Stimulated activated CD8-positive, alpha-beta memory T cell treated with anti-CD3 and anti-CD28 coated beads, Interleukin-15, amount 100 ng/mL, for 4 hours (primary cell): Measurements from ENCODE around the gene ZC3H7A.
A peak's percentile ranks its signal among the peaks of the same experiment; 100 is the strongest.

Experiments
- DNase-seq, 2 donors: peaks; one replicate each; pipeline ENCODE4 v3.0.0-alpha.2; 2020; ENCODE audit warnings: low read depth in 2 of 2

ZC3H7A gene

DNA sequence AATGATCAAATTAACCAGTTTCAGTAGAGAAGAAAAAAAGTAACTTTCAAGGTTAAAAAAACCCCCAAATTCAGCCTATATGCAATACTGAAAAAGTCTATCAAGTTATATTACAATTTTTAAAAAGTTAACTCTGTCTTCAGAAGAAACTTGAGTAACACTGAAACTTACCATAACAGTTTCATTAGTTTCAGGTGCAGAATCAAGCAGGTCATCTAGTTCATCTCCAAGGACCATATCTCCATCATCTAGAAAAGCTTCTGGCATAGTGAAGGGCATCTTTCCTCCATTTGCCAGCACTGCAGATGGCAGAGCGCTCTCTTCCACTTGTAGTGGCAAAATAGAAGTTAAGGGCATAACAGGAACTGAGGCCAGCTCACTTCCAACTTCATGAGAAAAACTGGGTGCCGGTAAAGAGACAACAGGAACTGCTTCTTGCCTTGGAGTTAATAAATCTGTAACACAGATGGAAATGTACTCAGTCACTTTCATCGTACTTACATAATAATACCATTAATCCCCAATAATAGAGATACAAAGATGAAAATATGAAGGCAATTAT is 22.9 kb downstream of the ZC3H7A start:
- no peak for DNase-seq

DNA sequence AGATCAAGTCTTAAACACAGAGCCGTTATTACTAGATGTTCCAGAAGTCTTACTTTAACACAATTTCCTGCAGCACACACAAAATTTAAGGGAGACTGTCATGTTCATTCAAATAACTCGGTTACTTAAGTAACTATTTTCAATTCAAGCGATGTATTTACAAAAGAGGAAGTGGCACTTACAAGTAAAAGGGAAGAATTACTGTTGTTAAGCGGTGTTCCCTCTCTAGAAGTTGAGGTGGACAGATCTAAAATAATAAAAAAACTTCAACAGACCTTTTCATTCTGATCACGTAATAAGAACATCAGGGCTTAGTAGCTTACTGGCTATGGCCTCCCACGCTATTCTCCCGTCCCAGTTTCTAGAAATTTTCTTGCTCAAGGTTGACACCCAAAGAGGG is 28.2 kb downstream of the ZC3H7A start:
- no peak for DNase-seq

DNA sequence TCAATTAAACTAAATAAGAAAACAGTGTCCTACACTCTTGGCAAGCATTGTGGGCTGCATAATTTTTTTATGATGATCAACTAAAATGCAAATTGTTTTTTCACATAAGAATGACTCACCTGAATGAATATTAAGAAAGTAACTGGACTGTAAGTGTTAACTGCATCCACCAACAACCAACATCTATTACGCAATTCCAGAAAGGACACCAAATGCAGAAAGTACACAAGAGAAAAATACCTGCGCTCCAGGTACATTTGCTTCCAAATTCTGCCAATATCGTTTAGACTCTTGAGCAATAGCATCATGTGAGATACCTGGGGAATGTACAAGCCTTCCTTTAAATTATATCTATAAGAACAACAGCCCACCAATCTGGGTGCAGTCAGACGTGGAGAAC is 34.6 kb downstream of the ZC3H7A start:
- DNase-seq, result no peak

DNA sequence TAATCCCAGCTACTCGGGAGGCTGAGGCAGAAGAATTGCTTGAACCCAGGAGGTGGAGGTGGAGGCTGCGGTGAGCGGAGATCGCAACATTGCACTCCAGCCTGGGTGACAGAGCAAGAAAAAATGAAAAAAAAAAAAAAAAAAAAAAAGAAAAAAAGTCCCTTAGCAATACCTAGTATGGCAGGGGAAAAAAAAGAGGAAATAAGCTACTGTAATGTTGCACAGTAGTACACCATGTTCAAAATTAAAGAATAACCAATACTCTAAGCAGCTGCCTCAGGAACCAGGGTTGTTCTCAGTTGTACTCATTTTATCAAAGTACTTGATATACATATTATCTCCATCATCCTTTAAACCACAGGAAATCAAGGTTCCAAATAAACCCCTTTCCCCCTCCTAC is 37.1 kb downstream of the ZC3H7A start:
- DNase-seq, result no peak

DNA sequence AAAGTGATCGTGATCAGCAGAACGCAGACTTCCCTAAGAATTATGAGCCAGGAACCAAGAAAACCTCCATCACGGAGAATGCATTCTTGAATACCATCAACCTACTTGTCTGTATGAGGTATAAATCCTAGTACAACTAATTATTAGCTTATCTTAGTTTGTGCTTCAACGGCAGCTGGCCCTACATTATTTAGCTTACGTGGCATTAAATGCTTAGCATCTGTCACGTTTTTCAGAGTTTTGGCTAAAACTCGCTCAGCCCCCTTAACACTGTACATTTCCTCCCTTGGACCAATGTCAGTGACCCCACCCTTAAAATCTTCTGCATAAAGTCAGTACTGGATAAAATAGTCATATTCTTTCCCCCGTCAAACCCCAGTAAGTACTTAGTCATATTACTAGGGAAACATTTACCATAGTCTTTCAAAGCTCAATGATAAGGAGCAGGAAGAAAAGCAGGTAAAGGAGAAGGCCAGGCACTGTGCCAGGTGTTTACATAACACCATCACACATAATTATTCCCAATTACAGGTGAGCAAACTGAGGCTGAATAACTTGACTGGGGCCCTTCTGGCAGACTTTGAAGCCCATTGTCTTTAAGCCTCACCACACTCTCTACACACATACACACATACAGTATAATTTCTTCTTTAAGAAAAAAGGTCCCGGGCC is 37.8 kb downstream of the ZC3H7A start:
- no peak for DNase-seq

DNA sequence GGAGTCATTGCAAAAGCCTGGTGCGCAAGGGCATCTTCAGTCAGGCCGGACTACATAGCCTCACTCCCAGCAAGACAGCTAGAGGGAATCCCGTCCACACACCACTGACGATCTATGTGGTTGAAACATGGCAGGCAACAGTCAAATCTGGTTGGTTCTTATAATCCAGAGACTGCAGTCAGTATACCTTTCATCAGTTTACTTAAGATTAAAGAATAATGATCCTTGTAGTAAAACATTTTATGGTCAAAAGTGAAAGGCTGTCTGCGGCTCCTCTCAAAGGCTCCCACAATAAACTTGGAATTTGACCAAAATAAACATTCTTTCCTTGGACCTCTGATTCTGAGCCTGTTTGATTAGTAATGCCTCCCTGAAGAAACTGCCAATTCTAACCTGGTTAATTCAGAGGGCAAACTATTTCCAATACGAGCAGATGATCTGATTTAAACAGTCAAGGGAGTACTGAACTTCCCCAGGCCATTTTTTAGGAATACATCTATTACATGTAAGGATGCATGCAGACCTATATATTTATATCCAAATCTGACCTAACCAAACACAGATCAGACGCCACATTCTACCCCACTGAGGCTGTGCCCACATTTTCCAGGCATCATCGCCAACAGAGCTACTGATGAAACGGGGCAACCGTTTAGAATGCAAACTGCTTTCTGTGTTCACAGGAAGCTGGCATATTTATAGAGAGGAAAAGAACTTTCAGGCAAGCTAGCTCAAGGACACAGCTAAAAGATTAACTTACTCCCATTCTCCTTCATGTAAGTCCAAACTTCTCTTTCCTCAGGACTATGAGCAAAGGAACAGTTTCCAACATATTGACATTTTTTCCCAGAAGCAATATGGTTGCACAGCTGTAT is 39.1 kb downstream of the ZC3H7A start:
- DNase-seq, result no peak

DNA sequence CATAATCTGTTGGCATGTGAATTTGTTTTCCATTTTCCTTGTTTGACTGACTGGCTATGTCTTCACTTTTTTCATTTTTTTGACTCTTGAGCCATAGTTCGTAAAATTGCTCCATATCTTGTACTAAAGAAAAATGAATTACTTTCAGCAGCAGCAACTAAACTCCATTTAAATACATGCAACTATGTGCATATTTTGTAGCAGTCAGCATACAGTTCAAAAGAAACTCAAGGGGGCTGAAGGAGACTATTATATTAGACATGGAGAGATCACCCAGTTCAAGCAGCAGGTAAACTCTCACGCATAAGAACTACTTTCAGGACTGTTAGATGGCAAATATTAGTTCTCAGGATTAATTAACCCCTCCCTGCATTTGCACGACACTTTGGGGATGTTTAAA is 40.8 kb downstream of the ZC3H7A start:
- DNase-seq, result no peak

DNA sequence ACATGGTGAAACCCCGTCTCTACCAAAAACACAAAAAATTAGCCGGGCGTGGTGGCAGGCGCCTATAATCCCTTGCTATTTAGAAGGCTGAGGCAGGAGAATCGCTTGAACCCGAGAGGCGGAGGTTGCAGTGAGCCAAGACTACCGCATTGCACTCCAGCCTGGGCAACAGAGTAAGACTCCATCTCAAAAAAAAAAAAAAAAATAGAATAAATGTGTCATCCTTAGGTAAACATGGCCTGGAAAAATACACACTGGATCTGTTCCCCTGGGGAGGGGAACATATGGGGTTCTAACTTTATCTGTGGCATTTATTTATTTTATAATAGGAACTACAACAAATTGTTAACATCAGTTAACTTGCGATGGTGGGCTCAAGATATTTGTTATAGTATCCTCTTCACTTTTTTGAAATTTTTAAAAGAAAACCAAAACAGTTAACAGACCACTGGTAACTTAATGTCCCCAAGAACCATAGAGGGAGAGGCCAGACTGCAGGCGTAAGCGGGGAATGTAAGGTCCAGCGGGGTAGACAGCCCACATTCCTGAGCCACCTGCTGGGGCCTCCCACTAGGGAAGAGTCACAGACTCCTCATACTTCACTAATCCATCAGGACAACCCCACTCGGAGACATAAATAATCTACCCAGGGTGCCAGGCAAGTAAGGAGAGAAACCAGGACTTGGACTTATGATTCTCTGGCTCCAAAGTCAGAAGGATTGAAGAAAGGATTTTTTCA is 41.9 kb downstream of the ZC3H7A start:
- DNase-seq, result no peak

DNA sequence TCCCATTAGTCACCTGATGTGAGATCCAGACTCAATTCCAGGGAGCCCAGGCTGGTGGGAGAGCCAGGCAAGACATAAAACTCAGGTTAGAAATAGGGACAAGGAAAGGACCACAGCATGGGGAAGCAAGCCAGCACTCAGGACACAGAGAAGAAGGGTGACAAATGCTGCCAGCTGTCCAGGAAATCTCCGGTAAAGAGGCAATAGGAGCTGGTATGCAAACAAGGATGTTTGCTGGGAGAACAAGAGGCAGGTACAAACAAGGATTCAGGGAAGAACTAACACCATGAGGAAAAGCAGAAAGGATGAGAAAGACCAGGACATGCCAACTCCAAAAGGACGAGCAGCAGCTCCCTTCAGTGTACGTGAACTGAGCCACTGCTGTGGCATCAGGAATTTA is 44.2 kb downstream of the ZC3H7A start:
- no peak for DNase-seq

DNA sequence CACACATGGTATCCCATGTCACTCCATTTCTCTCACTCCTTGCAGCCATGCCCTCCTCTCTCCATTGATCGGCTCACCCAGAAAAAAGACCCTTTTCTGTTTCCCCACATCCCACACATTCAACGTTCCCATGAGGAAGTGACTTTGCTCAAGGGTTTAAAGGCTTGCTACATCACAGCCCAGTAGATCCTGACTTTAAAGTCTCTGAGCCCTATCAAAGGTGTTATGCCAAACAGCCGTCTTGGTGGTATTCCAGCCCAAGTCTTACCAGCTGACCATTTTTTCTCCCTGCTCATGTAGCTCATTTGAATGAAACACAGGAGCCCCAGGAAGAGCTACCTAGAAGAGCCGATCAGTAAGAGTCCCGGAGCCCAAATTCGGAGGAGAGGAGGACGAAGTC is 47.0 kb downstream of the ZC3H7A start:
- DNase-seq, result no peak

DNA sequence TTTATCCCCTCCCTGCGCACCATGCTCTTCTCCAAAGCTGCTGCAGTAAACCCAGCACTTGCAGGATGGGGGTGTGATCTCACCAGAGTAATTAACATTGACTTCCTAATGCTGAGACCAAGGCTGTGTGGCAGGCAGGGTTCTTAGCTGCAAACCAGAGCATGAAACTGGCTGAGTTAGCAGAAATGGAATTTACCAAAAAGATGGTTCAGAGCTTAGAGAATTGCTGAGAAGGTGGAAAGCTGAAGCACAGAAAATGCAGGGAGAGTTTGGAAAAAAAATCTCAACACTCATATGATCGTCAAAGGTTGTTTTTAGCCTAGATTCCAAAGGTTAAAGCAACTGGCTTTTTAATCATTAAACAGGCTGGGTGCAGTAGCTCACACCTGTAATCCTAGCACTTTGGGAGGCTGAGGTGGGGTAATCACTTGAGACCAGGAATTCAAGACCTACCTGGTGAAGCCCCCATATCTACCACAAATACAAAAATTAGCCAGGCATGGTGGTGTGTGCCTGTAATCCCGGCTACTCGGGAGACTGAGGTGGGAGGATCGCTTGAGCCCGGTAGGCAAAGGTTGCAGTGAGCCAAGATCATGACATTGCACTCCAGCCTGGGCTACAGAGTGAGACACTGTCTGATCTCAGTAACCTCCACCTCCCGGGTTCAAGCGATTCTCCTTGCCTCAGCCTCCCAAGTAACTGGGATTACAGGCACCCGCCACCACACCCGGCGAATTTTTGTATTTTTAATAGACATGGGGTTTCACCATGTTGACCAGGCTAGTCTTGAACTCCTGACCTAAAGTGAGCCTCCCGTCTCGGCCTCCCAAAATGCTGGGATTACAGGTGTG is 48.4 kb downstream of the ZC3H7A start:
- DNase-seq, result no peak

DNA sequence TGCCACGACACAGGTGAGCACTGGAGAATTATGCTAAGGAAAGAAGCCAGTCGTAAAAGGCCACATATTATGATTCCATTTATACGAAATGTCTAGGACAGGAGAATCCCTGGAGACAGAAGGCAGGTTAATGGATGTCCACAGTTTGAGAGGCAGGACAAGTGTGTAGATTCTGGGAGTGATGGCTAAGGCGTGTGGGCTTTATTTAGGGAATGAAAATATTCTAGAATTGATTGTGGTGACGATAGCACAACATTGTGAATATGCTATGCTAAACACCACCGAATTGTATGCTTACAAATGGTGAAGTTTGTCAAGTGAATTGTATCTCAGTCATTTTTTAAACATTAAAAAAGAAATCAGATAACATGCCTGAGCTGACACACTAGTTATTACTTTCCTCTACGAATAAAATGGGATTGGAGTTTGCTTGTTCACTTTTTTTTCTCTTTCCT is 49.1 kb downstream of the ZC3H7A start:
- no peak for DNase-seq

DNA sequence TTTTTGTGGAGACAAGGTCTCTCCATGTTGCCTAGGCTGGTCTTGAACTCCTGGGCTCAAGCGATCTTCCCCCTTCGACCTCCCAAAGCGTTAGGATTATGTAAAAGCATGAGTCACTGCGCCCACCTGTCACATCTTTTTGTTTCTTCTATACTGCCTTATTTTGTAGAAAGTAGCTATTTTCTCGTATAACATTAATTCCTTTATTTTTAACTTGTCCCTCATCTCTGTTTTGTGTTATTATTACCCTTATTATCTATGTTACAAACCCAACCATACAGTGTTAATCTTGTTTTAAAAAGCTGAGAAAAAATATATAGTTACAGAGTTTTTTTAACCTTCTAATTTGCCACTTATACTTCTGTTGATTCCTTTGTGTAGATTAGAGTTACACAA is 53.0 kb downstream of the ZC3H7A start:
- DNase-seq, result no peak

DNA sequence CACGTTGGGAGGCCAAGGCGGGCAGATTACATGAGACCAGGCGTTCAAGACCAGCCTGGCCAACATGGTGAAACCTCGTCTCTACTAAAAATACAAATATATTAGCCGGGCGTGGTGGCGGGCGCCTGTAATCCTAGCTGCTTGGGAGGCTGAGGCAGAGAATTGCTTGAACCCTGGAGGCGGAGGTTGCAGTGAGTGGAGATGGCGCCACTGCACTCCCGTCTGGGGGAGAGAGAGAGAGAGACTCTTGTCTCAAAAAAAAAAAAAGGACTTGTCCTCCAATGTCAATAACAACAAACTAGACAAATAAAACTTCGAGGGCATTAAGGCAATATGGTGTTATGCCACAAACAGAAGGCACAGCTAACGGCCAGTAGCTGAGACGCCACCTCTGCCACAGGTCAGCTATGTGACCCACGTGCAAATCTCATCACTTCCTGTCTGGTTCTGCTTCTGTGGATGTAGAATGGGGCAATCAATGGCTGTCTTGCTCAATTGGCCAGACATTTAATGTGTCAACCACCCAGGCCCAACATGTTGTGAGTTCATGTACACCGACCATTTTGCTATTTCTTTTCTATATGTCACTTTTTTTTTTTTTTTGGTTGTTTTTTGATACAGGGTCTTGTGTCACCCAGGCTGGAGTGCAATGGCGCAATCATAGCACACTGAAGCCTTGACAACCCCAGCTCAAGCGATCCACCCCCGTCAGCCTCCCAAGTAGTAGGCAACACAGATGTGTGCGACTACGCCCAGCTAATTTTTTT is 53.6 kb downstream of the ZC3H7A start:
- no peak for DNase-seq

DNA sequence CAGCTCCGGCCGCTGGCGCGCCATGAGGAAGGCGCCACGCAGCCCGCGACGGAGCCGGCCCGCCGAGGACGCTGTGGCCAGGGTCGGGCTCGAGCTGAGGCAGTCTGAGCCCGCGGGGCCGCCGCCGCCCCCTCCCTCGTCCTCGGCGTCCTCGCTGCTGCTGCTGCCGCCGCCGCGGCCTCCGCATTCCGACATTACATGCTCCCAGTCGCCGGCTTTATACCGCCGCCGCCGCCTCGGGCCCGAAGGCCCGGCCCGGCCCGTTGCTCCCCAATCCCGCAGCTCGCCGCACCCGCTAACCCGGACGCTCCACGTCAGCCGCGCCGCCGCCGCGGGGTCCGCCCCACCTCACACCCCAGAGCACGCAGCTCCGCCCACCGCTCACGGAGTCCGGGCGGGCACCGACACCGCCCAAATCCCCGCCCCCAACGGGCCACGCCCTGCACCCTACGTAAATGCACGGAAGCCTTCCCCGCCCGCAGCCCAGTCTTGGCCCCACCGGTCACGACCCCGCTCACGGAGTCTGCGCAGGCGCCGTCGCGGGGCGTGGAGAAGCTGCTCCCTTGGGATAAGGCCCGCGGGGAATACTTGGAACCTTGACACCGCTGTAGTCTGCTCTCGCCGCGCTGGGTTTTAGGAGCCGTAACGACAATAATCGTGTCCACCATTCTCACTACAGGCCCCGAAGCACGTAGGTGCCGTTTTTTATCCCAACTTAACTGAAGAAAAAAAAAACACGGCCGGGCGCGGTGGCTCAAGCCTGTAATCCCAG is 54.3 kb downstream of the ZC3H7A start, which contains the start of gene TXNDC11:
TXNDC11 (minus strand) TSS at position 322 of the 772 bp plus-strand sequence; CDS start at position 195, 127 bp downstream.
- DNase-seq, result peak; percentile 96 to 99

DNA sequence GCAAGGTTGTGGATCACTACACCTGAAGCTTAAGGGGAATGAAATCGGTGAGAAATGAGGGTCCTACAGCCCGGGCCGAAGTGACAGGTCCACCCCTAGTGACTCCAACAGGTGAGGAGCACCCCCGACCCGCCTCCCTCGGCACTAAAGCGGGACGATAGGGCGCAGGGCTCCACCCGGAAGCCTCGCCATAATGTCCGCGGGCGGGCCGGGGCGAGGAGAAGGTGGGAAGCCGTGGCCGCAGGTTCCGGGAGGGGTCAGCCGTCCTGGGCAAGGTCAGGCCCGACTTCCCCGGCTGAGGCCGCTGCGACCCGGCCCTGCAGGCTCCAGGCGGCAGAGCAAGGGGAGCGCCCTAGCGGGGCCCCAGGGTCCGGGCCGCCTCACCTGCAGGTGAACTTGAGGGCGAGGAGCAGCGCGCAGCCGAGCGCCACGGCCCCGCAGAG is 54.9 kb downstream of the ZC3H7A start:
- peak in 1 of 2 donors; percentile 5 for DNase-seq

DNA sequence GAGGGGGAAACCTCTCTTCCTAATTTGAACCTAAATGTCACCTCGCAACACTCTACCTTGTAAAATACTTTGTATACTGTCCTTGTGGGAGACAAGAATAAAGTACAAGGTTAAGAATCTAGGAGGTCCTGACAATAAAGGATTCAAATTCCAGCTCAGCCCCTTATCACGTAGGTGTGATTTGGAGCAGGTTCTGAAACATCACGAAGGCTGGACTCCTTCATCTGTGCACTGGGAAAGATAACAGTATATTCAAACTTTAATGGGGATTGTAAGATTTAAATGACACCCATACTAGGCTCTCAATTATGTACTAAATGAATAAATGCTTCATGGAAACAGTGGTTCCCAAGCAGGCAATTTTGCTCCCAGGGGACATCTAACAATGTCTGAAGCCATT is 56.5 kb downstream of the ZC3H7A start:
- no peak for DNase-seq

DNA sequence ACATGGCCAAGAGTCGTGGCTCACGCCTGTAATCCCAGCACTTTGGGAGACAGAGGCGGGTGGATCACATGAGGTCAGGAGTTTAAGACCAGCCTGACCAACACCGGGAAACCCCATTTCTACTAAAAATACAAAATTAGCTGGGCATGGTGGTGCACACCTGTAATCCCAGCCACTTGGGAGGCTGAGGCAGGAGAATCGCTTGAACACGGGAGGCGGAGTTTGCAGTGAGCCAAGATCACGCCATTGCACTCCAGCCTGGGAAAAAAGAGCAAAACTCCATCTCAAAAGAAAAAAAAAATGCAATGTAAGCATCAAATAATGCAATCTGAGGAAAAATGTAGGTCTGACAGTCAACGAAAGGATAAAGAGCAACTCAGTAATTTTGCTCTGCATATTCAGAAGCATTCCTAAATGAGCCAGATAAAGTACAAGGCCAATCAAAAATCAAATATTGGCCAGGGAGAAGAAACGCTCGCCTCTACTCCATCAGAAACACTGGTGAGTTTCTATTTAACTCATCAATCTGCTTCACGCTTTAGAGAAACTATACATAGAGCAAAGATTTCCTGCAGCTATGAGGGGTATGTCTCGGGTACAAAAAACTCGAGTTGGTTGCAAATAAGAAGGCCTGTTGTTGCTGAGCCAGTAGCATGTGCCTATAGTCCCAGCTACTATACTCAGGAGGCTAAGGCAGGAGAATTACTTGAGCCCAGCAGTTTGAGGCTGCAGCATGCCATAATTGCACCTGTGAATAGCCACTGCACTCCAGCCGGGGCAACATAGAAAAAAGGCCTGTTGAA is 58.1 kb downstream of the ZC3H7A start:
- no peak for DNase-seq

DNA sequence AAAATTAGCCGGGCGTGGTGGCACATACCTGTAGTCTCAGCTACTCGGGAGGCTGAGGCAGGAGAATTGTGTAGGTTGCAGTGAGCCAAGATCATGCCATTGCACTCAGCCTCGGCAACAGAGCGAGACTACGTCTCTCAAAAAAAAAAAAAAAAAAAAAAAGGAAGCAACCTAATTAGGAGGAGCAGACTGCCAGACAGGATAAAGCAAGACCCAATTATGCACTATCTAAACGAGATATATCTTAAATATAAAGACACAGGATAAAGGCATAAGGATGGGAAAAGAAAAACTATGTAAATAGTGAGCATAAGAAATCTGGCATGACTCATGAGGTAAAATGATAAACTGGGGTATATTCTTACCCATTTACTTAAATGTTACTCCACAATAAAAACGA is 59.3 kb downstream of the ZC3H7A start:
- DNase-seq, result no peak
